GM19023 (cell line): ENCODE data around the gene PNLDC1.

Experiments used
- ATAC-seq: cut with Tn5 transposase; IDR thresholded peaks from one replicate; pipeline ENCODE4 v1.9.1; 2021; ENCODE audit warnings: mild to moderate bottlenecking, moderate library complexity; ENCODE audit not compliant: unreplicated experiment

Gene PNLDC1

DNA sequence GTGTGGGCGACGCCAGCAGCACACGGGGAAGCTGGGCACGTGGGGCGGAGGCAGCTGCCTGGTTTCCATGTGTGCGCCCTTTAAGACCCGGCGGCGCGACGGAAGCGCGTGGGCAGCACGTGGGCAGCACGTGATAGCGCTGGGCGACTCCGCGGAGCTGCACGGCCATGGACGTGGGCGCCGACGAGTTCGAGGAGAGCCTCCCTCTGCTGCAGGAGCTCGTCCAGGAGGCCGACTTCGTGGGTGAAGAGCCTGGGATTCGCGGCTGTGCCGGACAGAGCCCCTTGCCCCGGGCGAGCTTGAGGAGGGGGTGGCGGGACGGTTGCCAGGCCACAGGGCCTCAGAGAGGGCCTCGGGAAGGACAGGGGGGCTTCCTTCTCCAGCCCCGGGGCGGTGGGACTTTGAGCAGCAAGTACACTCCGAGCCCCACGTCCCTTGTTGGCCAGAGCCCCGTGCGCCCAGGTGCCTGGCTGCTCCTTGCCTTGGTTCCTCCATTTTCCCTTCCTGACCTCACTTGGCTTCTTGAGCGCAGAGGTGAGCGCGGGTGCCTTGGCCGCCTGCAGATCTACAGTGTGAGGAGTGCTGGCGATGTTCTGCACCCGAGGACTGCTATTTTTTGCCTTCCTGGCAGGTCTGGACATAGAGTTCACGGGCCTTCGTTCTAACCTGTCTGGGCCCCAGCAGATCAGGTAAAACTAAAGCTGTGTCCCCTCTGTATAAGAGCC lies at the start of gene PNLDC1:
TSS of gene PNLDC1 (plus strand) at position 136 of the 725 bp plus-strand sequence. CDS start at position 168, 32 bp downstream.
- ATAC-seq = no peak

DNA sequence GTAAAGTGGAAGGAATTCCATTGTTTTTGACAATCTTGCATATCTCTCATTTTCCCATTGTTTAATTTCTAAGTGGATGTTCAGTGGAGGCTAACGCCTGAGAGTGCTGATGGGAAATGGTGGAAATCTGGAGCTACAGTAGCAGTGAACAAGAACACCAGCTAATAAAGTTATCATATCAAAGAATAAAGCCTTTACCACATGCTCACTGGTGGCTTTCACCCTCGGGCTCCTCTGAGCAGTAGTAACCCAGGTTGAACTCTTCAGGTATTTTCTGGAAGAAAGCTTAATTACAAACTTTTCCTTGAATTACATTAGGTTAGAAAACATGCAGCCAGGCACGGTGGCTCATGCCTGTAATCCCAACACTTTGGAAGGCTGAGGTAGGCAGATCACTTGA lies 48.6 kb upstream of the PNLDC1 start:
- no peak for ATAC-seq

DNA sequence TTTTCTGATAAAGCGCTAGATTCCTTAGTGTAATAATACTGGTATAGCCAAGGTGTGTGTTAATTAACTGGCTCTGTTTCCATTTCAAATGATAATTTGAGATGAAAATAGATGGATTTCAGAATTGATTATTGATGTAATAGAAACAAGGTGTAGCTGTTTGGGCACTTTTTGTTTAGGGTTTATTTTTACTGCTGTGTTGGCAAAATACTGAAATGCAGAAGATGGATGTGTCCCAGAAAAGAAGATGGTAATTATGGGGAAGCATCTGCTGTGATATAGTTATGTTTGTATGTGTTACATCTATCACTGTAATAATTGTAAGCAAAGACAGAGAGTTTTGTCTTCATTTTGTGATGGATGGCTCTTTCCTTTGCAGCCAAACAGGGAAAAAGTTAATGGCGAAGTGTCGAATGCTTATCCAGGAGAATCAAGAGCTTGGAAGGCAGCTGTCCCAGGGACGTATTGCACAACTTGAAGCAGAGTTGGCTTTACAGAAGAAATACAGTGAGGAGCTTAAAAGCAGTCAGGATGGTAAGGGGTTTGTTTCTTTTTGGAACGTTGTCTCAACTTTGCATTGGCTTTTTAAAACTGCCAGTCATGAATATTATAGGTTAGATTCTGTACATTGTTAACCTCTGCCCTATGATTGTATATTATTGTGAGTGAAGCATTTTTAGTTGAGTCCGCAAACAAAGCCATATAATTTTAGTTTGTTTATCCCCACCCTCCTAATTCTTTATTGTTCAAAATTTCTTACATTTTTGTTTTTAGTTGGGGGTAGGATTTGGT lies 46.8 kb upstream of the PNLDC1 start:
- ATAC-seq = no peak

DNA sequence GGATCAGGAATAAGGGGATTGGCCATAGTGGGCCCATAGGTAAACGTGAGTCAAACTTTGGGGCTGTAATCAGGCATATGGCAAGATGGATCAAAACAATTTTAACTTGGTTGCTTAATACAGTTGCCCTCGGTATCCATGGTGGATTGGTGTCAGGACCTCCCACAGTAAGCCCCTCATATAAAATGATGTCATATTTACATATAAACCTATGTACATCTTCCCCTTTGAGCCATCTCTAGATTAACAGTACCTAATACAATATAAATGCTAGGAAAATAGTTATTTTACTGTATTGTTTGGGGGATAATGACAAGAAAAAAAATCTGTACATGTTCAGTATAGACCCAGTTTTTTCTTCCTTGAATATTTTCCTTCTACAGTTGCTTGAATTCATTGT lies 45.7 kb upstream of the PNLDC1 start:
- no peak for ATAC-seq

- ATAC-seq = no peak
Observed at GRCh38 chr6:159754959-159755914, 44.8 kb upstream of the PNLDC1 start.

DNA sequence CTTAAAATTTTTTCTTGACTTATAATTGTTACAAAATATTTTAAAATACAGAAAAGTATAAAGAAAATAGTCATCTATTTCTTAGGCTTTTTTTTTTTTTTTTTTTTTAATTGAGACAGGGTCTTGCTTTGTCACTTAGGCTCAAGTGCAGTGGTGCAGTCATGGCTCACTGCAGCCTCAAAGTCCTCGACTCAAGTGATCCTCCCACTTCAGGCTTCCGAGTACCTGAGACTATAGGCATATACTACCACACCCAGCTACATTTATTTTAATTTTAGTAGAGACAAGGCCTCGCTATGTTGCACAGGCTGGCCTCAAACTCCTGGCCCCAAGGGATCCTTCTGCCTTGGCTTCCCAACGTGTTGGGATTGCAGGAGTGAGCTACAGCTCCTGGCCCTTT lies 43.6 kb upstream of the PNLDC1 start:
- no peak for ATAC-seq

- no peak for ATAC-seq
Observed at GRCh38 chr6:159758031-159759001, 41.8 kb upstream of the PNLDC1 start.

DNA sequence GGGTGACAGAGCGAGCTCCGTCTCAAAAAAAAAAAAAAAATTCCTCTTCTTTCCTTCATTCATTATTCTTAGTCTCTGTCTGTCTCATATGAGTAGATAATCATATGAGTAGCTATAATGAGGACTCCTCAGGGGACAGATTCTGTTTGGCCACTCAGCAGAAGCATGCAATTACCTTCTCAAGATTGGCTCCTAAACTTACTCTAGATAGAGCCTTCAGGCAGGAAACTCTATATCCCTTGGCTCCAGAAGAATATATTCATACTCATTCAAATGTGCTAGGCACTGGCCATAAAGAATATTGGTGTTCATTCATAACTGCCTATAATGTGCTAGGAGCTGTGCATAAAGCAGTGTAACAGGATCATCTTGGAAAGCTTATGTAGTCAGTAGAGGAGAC lies 40.4 kb upstream of the PNLDC1 start:
- no peak for ATAC-seq

GRCh38 chr6:159760602-159761057 lies 39.4 kb upstream of the PNLDC1 start:
- ATAC-seq = no peak

- ATAC-seq = peak; percentile 0
Observed at GRCh38 chr6:159761129-159761872, 38.8 kb upstream of the PNLDC1 start.

- peak; percentile 98 for ATAC-seq
Observed at GRCh38 chr6:159761873-159762680, 38.0 kb upstream of the PNLDC1 start, which contains the start of gene ACAT2. Gene ACAT2, plus strand, starts transcription at chr6:159762045. Its CDS starts 43 bp downstream, at chr6:159762088.

DNA sequence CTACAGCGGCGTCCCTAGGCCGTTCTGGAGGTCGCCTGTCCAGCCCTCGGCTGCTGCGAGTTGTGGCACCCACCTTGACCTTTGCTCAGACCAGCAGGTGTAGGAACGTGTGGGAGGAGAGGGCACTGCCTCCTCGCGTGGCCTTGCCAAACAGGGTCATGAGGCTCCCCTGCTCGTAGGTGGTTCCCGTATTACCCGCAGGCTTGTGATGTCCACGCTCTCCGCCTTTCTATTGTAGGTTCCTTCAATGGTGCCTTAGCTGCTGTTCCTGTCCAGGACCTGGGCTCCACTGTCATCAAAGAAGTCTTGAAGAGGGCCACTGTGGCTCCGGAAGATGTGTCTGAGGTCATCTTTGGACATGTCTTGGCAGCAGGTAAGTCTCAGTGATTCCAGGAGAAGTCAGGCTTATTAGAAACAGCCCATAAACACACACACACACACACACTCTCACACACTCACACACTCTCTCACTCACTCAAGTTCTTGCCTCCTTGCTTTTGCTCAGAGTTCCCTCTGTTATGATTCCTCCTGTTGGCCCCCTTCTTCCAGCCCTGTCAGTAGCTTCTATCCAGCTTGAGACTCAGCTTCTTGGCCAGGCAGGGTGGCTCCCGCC lies 37.3 kb upstream of the PNLDC1 start:
- ATAC-seq = peak; percentile 5

DNA sequence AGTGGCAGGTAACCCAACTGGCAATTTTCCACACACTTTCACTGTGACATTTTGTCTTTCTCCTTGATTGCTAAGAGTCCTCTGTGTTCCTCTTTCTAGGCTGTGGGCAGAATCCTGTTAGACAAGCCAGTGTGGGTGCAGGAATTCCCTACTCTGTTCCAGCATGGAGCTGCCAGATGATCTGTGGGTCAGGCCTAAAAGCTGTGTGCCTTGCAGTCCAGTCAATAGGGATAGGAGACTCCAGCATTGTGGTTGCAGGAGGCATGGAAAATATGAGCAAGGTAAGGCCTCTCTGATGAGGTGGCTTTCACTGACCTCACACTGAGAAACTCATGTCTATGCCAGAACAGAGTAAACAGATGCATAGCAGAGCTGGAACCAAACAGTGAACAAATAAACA lies 33.2 kb upstream of the PNLDC1 start:
- ATAC-seq = no peak

DNA sequence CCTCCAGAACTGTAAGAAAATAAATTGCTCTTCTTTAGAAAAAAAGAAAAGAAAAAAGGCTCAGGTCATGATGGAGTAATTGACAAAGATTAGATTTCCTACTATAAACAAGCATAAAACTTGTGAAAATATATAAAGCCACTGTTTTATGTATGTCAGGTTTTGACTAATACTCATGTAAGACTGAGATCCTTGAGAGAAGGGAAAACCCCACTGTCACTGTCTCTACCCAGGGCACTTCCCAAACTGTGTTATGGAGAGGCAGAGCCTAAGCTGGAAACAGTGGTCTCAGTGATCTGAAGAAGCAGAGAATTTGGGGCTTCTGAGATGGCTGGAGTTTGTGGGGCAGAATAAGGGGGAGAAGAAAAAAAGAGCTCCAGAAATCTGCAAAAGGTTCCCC lies 30.6 kb upstream of the PNLDC1 start:
- no peak for ATAC-seq

DNA sequence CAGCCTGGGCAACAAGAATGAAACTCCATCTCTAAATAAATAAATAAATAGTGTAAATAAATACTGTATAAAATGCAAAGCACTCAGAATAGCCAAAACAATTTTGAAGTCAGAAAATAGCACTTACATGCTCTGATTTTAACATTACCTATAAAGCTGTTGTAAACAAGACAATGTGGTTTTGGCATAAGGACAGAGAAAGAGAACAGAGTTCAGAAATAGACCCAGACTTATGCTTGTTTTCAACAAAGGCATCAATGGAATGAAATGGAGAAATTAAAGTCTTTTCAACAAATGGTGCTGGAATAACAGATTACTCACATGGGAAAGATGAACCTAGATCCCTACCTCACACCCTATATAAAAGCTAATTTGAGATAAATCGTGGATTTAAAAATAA lies 27.9 kb upstream of the PNLDC1 start:
- ATAC-seq = no peak

GRCh38 chr6:159777240-159777904 lies 22.7 kb upstream of the PNLDC1 start:
- ATAC-seq = no peak

DNA sequence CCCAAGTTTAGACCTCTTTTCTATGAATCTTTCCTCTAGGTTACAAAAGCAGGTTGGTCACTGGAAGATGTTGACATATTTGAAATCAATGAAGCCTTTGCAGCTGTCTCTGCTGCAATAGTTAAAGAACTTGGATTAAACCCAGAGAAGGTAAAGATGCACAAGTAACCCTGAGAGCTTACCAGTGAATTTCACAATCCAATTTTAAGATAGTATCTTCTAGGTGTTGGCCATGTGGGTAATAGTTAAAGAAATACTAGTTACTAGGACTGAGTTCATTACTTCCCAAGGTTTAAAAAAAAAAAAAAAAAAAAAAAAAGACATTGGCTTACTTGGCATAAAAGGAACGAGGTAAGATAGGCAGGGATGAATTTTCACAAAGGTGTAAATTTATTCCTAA lies 21.9 kb upstream of the PNLDC1 start:
- ATAC-seq = no peak
